SKM-1 (cell line): ENCODE data around the gene ITGA7.

Experiments
- DNase-seq: peaks from one replicate; lab custom pipeline; 2025; ENCODE audit not compliant: unreplicated experiment; lab: John Stamatoyannopoulos, UW

Gene ITGA7

GRCh38 chr12:55707841-55708694, at the start of gene ITGA7:
ITGA7 (minus strand) TSS chr12:55707904; CDS start chr12:55707682, 222 bp downstream.
- DNase-seq = no peak

DNA sequence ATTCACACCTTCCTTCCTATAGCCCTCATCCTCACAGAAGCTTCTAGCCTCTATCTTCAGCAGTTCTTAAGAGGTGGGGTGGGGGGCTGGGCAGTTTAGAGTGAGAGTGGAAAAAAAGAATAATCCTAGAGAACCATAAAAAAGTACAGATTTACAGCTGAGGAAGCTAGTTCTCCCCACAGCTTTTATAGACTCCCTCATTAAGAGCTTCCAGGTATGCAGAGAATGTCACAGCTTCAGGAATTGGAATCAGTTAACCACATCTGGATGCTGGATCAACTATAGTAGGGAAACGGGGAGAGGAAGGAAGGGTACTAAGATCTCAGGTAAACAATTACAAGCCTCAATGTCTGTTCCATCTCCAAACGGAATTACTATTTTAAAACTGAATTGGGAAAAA, 47.5 kb upstream of the ITGA7 start:
- no peak for DNase-seq

DNA sequence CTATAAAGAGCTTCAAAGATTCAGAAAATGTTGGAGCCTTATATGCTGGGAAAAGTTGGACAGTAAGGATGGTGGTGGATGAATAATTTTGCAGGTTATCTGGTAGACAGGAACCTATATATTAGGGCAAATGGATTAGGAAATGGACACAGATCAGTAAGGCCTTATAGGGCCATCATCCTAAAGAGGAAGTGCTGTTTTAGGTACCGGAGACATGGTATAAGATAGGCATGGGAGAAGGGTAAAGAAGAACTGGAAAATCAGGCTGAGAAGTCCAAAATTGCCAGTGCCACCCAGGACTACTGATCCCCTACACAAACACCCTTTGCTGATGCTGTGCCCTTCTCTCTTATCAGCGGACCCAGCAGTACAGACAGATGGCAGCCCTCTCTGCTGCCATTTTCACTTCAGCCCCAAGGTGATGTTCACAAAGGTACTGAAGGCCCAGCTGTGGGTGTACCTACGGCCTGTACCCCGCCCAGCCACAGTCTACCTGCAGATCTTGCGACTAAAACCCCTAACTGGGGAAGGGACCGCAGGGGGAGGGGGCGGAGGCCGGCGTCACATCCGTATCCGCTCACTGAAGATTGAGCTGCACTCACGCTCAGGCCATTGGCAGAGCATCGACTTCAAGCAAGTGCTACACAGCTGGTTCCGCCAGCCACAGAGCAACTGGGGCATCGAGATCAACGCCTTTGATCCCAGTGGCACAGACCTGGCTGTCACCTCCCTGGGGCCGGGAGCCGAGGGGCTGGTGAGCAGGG, 40.7 kb upstream of the ITGA7 start:
- no peak for DNase-seq

- no peak for DNase-seq
Observed at GRCh38 chr12:55746913-55747231, 39.2 kb upstream of the ITGA7 start.

- no peak for DNase-seq
Observed at GRCh38 chr12:55746174-55746912, 38.6 kb upstream of the ITGA7 start.

DNA sequence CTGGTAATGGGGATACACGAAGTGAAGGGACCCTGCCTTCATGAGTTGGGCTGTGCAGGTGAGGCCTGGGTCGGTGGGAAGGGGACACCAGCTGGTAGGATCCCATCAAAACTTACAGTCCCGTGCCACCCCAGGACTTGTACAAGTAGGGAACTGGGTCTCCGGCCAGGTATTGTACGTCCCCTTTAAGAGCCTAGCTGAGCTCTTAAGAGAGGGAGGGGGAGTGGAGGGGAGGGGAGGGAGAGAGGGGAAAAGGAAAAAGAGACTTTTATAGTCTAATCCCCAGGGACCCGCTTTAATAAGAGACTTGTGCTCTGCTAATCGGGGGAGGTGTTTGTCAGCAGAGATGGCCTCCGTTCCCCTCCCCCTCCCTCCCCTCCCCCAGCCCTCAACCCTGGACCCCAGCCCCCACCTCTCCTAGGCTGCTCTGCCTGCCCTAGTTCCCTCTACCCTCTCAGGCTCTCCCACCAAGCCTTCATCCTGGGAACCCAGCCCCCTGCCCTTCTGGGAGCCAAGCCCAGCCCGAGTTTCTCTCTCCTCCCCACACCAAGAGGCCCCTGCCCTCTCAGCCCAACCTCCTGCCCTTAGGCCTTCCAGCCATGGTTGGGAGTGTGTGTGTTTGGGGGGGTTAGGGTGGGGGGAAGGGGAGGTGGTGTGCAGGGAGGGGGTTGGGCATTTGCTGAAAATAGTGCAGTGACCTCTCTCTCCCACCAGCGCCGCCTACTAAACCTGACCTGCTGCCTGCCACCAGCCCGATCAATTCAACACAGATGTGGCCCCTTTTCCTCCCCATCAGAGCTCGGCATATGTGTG, 37.9 kb upstream of the ITGA7 start:
- no peak for DNase-seq

DNA sequence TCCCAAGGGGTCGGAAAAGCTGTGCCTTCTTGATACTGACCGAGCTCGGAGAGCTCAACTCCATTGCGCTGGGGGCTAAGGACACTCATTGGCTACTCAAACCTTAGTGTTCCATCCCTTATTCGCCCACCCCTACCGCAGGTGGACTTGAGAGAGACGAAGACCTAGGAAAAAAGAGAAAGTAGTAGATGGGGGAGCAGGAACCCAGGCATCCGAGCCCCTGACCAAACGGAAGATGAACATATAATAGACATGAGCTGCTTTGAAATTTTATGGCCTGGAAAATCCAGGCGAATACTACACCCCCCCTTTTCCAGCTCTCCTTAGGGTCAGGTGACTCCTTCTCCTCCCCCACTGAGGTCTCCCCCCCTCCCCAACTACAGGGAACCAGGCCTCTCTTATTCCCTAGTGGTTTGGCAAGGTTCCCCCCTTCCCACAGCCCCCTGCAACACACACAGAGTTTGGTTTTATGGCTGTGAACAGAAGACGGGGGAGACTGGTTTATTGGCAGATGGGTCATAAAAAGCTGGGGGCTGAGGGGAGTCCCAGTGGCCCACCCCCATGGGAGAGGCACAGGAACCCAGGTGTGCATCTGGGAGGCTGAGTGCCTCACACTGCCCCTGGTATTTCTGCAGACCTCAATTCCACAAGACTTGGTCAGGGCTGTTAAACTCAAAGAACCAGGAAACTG, 36.8 kb upstream of the ITGA7 start:
- no peak for DNase-seq

DNA sequence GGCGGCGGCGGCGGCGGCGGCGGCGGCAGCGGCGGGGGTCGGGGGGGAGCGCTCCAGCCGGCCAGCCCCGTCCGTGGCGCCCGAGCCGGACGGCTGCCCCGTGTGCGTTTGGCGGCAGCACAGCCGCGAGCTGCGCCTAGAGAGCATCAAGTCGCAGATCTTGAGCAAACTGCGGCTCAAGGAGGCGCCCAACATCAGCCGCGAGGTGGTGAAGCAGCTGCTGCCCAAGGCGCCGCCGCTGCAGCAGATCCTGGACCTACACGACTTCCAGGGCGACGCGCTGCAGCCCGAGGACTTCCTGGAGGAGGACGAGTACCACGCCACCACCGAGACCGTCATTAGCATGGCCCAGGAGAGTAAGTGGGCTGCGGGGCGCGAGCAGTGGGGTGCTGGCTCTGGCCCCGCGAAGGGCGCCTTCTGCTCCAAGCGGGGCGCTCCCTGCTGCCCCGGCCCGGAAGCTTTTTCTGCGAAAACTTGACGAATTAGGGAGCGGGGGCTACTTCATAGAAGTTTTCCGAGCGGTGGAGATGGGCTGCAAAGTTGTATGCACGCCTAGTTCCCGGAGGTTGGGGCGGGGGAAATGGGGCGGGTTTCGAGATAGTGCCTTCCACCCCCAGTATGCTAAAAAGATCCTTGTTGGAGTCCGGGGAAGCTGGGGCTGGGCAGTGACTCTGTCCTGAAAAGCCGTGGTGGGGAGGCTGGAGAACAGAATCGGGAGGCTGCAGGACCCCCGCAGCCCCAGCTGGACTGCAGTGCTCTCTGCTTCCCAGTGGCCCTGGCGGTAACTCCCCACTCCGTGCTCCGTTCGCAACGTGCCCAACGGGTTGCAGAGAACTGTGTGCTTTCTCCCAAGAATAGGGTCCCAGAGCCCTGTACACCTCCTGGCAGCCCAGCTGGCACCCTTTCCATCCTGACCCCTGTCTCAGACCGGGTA, 36.0 kb upstream of the ITGA7 start:
- no peak for DNase-seq

DNA sequence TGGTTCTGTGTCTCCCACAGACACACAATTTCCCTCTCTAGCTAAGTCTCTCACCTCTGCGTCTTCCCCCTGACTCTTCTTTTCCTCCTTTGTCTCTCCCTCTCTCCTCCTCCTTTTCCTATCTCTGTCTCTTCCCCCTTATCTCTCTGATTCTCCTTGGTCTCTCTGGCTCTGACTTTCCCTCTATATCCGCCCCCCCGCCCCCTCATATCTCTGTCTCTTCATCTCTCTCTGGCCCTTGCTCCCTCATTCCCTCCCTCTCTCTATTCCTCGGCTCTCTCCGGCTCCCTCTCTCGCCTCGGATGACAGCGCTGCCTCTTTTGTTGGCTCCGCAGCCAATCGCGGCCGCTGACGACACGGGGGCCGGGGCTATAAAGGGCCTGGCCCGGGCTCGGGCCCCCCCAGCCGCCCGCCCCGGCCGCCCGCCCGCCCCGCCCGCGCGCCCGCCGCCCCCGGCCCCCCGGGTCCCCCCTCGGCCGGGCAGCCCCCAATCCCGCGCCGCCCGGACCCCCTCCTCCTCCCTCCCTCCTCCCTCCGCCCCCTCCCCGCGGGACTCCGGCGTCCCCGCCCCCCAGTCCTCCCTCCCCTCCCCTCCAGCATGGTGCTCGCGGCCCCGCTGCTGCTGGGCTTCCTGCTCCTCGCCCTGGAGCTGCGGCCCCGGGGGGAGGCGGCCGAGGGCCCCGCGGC, 35.2 kb upstream of the ITGA7 start, which contains the start of gene GDF11:
TSS of gene GDF11 (plus strand) at position 404 of the 687 bp plus-strand sequence. CDS start at position 599, 195 bp downstream.
- no peak for DNase-seq

- DNase-seq = no peak
Observed at GRCh38 chr12:55741931-55742680, 34.4 kb upstream of the ITGA7 start.

GRCh38 chr12:55739025-55739378, 31.3 kb upstream of the ITGA7 start:
- DNase-seq = no peak

DNA sequence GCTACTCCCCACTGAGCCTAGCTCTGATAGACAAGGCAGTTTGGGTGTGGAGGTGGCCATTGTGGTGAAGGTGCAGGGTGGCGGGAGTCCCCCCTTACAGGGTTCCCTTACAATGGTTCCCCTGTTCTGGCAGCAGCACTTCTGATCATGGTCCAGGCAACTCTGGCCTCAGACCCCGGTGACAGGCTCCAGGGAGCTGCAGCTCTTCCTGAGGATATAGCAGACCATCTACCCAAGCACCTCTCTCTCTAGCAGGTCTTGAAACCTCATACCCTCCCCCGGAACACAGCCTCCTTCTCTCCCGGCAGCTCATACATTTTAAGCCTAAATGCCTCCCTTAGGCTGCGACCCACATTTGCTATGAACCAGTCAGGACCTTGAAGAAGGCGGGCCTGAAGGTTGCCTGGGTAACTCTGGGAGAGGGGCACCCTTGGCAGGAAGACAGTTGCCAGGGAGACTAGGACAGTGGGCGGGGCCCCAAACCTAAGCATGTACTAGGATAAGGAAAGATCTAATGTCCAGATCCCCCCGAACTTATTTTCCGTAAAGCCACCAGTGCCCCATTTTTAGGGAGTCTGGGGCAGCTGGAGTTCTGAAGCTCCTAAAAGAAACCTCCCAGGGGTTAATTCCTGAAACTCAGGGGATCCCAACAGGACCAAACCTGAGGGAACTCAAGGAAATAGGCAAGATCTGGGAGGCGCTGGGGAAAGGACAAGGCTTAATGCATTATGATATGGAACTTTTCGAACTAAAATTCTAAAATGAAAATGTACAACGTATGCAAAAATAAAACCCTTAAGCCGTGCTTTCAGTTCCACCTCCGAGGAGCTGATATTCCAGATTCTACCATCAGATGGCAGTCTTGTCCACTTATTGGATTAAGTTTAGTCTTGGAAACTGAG, 30.7 kb upstream of the ITGA7 start:
- peak; percentile 40 for DNase-seq

- DNase-seq = no peak
Observed at GRCh38 chr12:55737581-55738122, 29.9 kb upstream of the ITGA7 start.

GRCh38 chr12:55736780-55737580, 29.3 kb upstream of the ITGA7 start:
- no peak for DNase-seq

DNA sequence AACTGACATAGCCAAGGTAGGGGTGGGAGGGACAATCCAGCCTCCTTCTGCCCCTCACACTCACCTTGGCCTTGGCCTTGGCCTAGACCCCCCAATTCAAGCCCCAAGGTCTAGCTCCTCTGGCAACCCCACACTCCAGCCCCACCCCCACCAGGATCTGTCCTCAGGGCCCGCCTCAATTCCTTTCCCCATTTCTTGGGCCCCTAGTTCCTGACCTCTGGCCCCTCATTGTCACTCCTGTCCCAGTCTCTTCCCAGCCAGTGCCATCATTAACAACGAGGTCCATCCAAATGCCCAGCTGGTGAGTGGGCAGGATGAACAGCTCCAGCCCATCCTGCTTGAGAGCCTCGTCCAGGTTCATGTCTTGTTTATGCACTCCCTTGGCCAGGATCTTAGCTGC, 28.4 kb upstream of the ITGA7 start:
- DNase-seq = no peak

- no peak for DNase-seq
Observed at GRCh38 chr12:55734595-55734994, 26.9 kb upstream of the ITGA7 start.
